Measurements from ENCODE around the gene LTBR.

LTBR gene

DNA sequence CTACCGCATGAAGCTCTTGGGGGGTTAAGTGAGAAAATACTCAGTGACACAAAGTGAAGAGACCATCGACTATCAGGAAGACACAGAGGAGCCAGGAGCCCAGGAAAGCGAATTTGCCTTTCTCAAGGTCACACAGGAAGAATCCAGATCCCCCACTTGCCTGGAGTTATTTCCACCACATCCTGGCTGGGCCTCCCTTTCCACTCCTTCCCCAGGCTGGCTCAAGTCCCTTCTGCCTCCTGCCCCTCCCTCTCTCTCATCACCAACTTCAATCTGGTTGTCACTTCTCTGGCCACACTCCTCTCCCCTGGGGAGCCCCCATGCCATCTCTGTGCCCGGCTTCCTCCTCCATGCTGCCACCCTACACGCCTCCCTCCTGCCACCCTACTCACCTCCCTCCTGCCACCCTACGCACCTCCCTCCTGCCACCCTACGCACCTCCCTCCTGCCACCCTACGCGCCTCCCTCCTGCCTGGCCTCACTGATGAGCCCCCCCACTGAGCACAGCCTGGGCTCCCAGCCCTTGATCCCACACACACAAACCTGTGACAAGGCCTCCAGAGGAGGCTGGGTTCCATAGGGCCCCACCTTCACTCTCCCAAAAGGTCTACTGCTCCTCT lies 14.9 kb upstream of the LTBR start:
- no peak for DNase-seq (ENCODE audit: low read depth)

DNA sequence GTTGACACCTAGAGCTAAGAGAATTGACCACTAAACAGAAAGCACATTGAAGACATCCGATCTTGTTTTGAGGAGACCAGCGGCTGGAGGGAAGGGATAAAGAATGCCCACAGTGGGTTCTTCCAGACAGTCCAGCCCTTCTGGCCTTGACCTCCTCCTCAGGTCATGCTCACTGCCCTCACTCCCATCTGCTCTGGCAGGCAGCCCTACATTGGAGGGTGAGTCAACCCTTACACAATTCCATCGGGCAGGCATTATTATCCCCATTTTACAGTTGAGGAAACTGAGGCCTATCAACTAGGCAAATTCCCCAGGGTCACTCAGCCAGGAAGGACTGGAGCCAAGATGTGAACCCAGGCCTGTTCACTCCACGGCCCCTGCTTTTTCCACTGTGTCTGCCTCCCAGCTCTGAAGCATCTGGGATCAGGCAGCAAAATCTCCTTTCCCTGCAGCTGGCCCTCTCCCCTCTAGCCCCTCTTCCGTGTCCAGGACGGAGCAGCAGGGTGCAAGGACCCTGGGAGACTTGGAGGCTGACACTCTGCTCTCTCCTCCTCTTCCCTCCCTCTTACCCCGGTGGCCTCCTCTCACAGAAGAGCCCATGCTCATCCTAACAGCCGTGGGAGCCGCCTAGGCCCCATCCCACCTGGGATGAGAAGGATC lies 13.9 kb upstream of the LTBR start:
- no peak for DNase-seq (ENCODE audit: low read depth)

DNA sequence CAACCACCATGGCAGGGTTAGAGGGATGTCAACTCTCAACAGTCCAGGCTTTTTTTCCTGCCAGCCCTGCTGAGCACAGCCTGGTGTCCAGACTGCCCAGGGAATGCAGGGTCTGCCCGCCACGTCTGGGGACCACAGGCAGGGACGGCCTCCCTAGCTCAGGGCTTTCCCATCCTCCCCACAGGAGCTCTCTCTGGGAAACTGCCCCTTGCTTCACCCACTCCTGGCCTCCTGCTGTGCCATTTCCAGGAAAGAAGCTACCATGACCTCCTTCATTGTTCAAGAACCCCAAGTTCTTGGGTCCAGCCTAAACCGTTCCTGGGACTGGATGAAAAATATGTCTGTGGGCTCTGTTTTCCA lies 13.4 kb upstream of the LTBR start:
- DNase-seq (ENCODE audit: low read depth), result no peak

DNA sequence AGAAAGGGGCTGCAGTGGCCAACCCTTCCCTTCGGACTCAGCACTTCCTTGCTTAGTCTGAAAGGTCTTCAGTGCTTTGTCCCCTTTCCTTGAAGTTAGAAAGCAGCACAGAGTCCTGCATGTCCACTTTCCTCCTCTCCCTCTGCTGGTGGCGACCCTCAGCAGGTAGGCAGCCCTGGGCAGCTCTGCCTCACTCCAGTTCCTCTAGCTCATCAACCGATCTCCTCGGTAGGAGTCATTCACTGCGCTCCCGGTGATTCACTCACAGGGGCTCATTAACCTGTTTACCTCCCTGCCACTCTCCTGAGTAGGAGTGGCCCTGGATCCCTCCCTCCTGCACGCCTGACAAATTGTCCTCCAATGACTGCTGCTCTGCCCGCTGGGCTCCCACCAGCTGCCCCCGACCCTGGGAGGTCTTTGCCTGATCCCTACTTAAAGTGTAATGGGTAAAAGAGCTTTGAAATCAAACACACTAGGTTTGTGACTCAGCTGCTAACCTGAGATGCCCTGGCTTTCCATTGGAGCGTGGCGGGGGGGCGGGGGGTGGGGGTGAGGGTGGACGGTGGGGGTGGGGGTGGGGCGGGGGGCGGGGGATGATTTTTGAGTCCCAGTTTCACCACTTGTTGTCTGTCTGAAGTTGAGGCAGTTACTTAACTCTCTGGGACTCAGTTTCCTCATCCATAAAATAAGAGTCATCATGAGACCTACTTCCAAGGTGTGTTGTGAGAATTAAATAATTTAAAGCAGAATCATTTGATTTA lies 12.8 kb upstream of the LTBR start:
- DNase-seq (ENCODE audit: low read depth), result no peak

DNA sequence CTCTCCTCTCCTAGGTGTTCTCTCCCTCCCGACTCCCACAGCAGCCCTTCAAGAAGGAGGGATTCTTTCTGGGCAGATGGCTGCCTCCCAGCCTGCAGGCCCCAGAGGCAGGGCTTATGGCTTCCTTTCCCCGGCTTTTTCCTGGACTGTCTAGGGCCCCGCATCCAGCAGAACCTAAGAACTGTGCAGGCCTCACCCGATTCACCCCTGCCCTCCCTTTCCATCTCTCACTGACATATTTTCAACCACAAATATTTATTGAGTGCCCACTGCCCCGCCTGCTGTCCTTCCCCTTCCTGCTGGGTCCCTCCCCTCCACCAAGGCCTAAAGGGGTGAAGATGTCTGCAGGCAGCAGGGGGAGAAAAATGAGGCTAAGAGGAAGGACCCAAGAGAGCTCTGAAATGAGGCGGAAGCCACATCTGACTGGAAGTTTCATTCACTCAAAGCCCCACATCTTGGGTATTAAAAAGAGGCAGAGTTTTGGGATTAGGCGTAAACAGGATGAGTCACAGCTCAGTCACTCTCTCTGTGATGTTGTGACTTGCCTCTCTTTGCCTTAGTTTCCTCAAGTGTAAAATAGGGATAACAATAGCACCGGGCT lies 11.5 kb upstream of the LTBR start:
- DNase-seq (ENCODE audit: low read depth), result no peak

DNA sequence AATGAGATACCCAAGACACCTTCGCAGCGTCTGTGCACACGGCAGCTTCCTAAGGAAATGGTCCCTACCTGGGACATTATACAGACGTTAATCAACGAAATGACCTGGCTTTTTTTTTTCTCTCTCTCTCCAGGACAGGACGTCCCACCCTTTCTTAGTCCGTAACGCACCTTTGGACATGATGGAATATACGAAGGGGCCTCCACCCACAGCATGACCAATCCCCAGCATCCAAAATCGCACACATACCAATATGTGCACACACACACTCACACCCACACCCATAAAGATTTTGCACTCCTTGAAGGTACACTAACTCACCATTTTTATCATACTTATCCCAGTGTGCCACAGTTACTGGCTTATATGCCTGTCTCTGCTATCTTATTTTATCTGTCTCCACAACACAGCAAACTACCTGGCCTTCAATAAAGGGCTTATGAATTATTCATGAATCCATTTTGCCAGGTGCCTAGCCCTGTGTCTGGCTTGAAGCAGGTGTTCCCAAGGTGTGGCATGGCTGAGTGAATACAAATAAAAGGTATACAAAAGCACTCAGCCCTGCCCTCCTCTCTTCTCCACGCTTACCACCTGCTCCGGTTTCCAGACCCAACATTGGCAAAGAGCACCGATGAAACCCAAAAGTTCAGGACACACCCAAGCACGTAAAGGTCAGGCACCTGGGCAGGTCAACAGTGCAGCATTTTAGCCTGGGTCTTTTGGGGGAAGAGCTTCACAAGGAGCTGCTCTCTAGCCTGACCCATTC lies 10.8 kb upstream of the LTBR start:
- DNase-seq (ENCODE audit: low read depth), result no peak

DNA sequence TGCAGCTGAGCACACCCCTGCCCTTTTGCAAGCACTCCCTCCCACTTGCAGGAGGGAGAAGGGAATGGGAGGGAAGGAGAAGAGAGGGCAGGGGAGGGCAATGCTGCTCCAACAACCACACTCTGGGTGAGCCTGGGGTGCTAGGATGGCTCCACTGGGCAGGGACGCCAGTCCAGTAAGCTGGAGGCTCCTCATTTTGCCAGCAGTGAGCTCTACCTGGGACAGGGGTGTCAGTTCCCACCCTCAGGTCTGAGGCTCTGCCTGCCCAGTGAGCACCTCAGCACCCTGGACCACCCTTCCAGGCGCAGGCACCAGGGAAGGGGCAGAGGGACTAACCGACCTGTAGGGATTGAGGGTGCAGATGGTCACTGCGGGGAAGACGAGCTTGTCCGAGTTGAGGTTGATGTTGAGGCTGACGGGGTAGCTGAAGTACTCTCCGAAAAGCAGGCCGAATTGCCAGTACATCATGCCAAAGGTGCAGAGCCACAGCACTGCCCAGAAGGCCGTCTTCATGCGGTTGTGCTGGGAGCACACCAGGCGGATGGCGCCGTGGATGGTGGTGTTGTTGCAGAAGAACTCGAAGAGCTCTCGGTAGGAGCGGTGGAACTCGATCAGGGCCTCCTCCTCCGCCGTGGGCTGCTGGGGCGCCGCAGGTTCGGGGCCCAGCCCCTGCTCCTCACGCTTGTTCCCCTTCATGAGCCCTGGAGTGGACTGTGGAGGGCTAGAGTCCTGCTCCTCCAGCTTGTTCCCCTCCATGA lies 9.8 kb upstream of the LTBR start:
- DNase-seq (ENCODE audit: low read depth), result no peak

DNA sequence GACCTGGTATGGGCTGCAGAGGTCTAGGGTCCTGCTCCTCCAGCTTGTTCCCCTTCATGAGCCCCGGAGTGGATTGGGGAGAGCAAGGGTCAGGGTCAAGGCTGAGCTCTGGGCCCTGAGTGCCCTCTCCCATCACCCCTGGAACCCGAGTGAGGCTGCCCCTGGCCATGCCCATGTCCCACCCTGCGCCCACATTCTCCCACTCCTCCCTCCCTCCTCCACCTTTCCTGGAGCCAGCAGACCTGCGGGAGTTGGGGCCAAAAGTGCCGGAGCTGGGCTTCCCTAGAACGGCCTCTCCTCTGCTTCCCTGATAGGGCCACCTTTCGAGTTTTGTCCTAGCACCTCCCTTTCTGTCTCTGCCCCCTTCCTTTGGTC lies 9.2 kb upstream of the LTBR start:
- no peak for DNase-seq (ENCODE audit: low read depth)

DNA sequence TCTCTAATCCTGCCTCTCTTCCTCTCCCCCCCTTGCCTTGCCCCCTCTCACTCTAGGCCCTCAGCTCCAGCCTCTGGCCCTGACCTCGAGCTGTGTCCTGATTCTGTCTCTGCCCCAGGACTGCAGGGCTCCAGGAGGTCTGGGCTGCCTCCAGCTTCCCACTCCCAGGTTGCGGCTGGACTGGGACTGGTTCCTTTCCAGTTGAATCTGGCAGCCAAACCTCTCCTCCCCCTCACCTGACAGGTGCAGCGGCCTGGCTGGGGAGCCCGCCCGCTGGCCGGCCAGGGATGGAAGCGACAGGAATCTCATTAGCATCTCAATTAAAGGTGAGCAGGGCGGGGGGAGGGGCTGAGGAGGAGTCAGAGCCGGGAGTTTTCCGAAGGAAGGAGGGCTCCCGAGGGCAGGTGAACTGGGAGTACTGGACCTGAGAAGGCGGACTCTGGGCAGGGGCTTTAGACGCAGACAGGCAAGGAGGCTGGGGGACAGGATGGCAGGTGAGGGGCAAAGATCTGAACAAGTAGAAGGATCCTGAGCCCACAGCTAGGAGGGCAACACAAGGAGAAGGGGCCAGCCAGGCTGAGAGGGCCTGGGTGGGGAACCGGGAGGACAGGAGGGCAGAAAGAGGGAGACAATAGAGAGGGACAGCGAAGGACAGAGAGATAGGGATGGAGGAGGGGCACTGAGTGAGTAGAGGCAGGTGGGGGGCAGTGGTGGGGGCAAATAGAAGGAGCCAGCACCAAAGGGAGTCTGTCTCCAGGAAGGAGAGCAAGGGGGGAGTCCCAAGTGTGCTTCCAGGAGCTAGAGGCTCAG lies 8.5 kb upstream of the LTBR start, which contains the start of gene SCNN1A:
Gene SCNN1A, minus strand, starts transcription at position 295 of the 810 bp plus-strand sequence. CDS start 780 bp downstream, outside the sequence.
- no peak for DNase-seq (ENCODE audit: low read depth)

DNA sequence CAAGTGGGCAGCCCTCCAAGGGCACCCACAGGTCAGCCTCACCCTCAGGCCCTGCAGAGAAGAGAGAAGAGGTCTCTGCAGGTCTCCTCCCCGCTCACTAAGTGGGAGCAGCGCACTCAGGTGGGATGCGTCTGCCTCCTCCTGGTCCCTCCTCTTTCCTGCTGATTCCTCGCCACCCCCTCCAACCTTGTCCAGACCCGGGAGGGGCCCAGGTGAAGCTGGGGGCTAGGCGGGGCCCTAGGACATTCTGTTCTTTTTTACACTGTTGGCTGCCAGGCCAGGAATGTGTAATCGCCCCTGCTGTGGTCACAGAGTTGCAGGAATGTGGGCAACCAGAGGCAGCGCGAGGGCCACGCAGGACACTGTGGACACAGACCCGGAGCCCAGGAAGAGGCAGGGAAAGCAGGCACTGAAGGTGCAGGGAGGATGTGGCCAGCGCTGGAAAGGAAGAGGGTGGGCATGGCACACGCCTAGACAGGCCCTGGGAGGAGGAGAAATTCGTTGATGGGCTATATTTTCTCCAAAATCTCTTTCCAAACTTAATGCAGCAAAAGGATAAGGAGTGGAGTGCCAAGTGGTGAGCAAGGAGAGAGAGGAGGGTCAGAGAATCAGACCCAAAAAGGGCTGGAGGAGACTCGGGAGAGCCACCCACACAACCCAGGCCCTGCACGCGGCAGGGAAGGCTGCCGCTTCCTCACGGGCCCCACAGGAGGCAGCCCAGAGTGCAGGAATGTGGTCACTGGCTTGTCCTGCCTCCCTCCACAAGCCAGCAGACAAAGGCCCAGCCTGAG lies 7.7 kb upstream of the LTBR start:
- DNase-seq (ENCODE audit: low read depth), result no peak

DNA sequence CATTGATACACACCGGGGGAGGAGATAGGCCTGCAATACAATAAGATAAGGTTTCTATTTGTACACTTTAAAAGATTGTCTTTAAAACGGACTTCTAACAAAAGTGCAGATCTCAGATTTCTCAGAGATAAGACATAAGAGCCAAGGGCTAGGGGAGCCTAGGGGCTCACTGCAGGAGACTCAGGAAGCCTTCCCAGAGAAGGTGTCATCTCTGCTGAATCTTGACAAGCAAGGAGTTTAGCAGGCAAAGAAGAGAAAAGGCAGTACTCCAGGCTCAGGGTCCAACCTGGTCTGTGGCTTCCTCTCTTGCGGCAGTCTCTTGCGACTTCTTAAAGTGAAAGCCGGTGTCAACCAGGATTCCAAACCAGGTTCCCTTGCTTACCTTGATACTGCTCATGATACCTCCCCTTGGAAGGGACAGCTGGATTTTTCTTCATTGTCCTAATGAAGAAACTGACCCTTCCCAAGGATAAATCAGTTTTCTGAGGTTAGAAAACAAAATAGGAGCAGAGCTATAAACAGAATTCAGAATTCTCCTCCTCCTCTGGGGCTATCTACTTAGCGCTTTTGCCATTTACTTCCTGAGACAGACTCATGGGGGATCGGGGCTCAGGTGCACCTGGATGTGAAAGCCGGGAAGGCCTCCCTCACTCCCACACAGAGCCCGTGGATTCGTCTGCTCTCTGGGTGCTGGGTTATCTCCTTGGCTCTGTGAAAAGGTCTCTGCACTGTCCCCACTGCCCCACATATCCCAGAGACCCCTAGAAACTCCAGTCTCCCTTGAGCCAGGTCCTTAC lies 6.9 kb upstream of the LTBR start:
- no peak for DNase-seq (ENCODE audit: low read depth)

DNA sequence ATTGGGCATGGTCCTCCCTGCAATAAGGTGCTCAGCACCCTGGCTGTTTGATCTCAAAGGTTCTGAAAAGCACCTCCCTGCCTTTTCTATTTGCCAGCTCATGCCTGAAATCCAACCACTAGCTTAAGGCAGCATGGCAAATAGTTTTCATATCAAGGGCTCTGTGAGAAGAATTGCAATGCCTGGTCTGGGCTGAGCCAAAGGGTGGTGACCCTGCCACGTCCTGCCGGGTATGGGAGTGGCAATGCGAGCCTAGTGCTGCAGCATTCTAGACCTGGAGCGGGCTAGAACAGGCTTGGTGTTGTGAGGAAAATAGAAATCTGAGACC lies 6.3 kb upstream of the LTBR start:
- no peak for DNase-seq (ENCODE audit: low read depth)

DNA sequence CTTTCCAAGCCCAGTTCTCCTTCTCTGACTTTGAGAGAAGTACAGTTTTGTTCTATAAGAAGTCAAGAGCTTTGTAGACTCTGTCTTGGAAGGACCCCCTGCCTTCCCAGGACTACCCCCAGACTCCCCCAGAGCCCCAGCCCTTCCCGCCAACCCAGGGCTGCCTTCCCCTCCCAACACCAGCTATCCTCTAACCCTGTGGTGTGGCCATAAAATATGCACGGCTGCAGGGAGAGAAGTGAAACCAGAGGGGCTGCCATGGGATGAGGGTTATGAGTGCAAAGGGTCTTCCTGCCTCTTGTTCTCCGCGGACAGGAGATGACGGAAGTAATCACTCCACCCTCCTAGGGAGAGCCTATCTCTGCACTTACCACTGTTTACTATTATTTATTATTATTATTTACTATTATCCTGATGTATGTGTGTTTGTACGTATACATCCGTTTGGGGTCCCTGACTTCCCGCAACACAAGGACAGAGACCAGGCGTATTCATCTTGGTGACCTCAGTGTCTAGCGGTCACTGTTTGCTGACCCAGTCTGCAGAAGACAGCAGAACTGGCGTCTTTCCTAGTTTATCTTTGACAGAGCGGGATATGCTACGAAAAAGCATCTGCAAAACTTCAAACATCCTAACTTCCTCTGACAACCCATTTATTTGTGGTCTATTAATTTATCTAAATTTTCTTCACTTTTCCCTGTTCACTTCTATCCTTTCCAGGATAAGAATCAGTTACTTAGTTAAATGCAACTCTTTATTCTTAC lies 5.1 kb upstream of the LTBR start:
- DNase-seq (ENCODE audit: low read depth), result no peak

DNA sequence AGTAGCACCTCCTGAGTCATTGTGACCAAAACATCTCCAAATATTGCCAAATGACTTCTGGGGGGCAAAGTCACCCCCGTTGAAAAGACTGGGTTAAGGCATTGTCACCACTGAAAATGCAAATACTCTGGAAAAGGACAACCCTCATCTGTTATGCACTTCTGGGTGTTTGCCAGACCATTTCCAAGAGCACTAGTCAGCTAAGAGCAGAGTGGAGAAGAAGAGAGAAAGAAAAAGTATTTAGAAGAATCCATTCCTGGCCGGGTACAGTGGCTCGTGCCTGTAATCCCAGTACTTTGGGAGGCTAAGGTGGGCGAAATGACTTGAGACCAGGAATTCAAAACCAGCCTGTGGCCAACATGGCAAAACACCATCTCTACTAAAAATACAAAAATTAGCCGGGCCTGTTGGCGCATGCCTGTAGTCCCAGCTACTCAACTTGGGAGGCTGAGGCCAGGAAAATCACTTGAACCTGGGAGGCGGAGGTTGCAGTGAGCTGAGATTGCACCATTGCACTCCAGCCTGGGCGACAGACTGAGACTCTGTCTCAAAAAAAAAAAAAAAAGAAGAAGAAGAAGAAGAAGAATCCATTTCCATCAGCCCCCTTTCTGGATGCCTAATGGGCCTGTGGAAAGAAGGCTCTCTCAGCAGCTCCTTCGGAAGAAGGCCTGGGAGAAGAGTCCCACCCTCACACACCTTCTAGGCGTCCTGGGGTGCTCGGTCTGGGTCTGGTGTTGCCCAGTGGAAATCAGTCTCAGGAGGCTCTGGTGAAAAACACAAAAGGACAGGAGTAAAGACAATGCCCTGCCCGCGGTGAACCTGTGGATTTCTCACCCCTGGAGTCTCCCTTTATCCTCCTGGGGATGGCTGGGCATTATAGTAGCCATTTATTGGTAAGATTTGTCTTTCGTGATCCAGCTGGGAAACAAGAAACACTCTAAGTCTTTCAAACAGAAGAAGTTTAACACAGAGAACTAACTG lies 3.5 kb upstream of the LTBR start:
- no peak for DNase-seq (ENCODE audit: low read depth)

DNA sequence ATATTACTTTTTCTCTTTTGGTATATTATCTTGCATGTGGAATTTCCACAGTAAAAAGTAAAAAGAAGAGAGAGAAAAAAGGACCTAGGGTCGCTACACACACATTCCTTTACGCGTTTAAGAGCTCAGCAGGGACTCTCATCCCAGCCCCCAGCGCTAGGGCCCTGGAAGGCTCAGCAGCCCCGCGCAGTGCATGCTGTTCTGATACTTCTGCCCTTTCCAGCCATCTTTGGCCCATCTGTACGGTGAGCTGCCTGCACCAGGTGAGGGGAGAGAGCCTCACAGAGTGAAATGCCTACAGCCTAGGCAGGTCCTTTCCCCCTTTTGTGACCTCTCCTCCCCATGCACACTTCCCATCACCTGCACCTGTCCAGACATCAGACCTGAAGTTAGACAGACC lies 1.6 kb upstream of the LTBR start:
- no peak for DNase-seq (ENCODE audit: low read depth)

DNA sequence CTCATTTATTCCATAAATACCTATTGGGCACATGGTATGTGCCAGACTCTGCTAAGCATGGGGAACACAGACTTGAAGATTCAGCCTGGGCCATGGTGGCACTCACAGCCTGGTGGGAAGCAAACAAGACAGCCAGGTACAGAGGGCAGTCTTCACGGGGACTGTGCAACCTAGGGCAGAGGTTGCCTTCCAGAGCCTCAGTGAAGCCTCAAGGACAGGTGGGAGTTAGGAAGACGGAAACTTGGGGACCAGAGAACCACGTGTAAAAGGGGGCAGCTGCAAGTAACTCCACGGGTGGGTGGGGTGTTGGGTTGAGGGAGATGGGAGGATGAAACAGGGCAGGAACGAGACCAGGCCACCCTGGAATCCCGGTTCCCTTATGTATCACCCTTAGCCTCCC lies 980 bp upstream of the LTBR start:
- DNase-seq (ENCODE audit: low read depth), result no peak
